ENCODE measurements around the gene POPDC2. TPM values are rescaled to one million over a fixed set of nuclear protein-coding genes. Genes with fewer than 3 reads are reported as not detected.

POPDC2 gene
- total and polyA plus RNA-seq, 10 of the 15 experiments (the other 5 are each of a cell fraction or from before 2014, with no cell fraction given) = 1.8 to 12.7 (median 3.5) TPM

DNA sequence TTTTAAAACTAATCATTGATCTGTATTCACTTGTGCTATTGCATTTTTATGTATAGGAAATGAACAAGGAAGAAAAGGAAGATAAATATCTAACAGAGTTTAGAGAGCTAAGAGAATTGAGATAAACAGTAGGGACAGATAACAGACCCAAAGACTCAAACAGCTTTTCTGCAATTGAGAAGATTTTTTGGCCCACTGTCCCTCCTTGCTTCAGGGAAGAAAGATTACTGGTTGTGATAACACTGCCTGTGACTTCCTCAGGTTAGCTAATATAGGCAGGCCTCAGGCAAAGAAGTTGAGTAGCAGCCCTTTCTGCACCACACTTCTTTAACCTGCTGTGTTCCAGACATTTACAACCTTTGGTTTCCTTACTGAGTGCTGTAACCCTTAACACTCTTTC is 19.5 kb upstream of the POPDC2 start:
- no peak overlapping the region for H3K27ac ChIP-seq (ENCODE audit: control insufficient read depth, insufficient read depth)
- no peak overlapping the region for H3K9ac ChIP-seq (ENCODE audit: control insufficient read depth, insufficient read depth, low read length)
- no peaks in the 10 kb centered on the region for H4K20me1 ChIP-seq (ENCODE audit: control insufficient read depth, insufficient read depth)
- intact Hi-C loops (cut with micrococcal nuclease; ENCODE audit: unreplicated experiment) = no loop called here
- H3K4me3 ChIP-seq = no peak overlapping the region
- H3K4me1 ChIP-seq (ENCODE audit: control insufficient read depth, insufficient read depth, low read length) = peaks cover 6% of the 10 kb centered on the region
- CTCF ChIA-PET = interaction anchor here (0.6 to 12.2 kb wide), 35 partner anchors 15 to 795 kb away, joined by 3 to 296 read pairs (median 8); partner anchors contain the start of genes B4GALT4, CD80, IGSF11 and TEX55
- peak overlapping the region; percentile 55 for H2AFZ ChIP-seq (ENCODE audit: control insufficient read depth, low read depth, low read length)
- H3K79me2 ChIP-seq (ENCODE audit: control insufficient read depth, insufficient read depth, low read length) = peaks cover 26% of the 10 kb centered on the region
- ATAC-seq (no peak), DNase-seq (ENCODE audit: low read depth, low spot score) (no peak), FAIRE-seq (no peak)
- SMC1A ChIA-PET (ENCODE audit: uncharacterized antibody, unreplicated experiment) = interaction anchor here (0.6 to 14.0 kb wide), 32 partner anchors 13 to 796 kb away, joined by 3 to 329 read pairs (median 6); partner anchors contain the start of genes B4GALT4, CD80, PLA1A and TIMMDC1
- no peak overlapping the region for H3K4me2 ChIP-seq (ENCODE audit: control insufficient read depth, insufficient read depth)
- BruUV-seq (replicated peaks) = no TSS peak
- H3K27me3 ChIP-seq (replicated peaks in 1 of 2; ENCODE audit: control insufficient read depth in 2 of 2, insufficient read depth in 2 of 2, low read length in 1 of 2) = no peaks in the 10 kb centered on the region
- H3K9me3 ChIP-seq (replicated peaks; ENCODE audit: control insufficient read depth, insufficient read depth, low read length) = no peaks in the 10 kb centered on the region; the same call in 2 of the 3 replicates
- H3K36me3 ChIP-seq (ENCODE audit: control insufficient read depth in 2 of 2, insufficient read depth in 2 of 2, low read length in 1 of 2) = no peaks in the 10 kb centered on the region
- in situ Hi-C loops (cut with MboI) = loop anchor here (5.0 to 25.0 kb wide), 3 partner anchors 83 to 535 kb away; partner anchors contain the start of genes ARHGAP31, PLA1A and TEX55
- POLR2A ChIA-PET = interaction anchor here (0.7 to 8.3 kb wide), 12 partner anchors 14 to 354 kb away, joined by 3 to 104 read pairs (median 4); partner anchors contain the start of gene CD80
- RAD21 ChIA-PET (ENCODE audit: unreplicated experiment) = interaction anchor here (0.6 to 7.7 kb wide), 28 partner anchors 10 to 796 kb away, joined by 3 to 158 read pairs (median 8); partner anchors contain the start of genes B4GALT4, CD80, TIMMDC1 and TMEM39A
- no peak for TF ChIP-seq MYB (IDR thresholded peaks at IDR 0.05; ENCODE audit: borderline replicate concordance, low read depth, low read length)
- TF ChIP-seq, protein P1, sequence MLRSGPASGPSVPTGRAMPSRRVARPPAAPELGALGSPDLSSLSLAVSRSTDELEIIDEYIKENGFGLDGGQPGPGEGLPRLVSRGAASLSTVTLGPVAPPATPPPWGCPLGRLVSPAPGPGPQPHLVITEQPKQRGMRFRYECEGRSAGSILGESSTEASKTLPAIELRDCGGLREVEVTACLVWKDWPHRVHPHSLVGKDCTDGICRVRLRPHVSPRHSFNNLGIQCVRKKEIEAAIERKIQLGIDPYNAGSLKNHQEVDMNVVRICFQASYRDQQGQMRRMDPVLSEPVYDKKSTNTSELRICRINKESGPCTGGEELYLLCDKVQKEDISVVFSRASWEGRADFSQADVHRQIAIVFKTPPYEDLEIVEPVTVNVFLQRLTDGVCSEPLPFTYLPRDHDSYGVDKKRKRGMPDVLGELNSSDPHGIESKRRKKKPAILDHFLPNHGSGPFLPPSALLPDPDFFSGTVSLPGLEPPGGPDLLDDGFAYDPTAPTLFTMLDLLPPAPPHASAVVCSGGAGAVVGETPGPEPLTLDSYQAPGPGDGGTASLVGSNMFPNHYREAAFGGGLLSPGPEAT (IDR thresholded peaks at IDR 0.05; ENCODE audit: low read depth) = no peak
- TF ChIP-seq YY1 (IDR thresholded peaks at IDR 0.05; ENCODE audit: low read depth, low read length) = no peak
- TF ChIP-seq, protein P2, sequence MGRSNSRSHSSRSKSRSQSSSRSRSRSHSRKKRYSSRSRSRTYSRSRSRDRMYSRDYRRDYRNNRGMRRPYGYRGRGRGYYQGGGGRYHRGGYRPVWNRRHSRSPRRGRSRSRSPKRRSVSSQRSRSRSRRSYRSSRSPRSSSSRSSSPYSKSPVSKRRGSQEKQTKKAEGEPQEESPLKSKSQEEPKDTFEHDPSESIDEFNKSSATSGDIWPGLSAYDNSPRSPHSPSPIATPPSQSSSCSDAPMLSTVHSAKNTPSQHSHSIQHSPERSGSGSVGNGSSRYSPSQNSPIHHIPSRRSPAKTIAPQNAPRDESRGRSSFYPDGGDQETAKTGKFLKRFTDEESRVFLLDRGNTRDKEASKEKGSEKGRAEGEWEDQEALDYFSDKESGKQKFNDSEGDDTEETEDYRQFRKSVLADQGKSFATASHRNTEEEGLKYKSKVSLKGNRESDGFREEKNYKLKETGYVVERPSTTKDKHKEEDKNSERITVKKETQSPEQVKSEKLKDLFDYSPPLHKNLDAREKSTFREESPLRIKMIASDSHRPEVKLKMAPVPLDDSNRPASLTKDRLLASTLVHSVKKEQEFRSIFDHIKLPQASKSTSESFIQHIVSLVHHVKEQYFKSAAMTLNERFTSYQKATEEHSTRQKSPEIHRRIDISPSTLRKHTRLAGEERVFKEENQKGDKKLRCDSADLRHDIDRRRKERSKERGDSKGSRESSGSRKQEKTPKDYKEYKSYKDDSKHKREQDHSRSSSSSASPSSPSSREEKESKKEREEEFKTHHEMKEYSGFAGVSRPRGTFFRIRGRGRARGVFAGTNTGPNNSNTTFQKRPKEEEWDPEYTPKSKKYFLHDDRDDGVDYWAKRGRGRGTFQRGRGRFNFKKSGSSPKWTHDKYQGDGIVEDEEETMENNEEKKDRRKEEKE (IDR thresholded peaks at IDR 0.05) = no peak
- no peak for TF ChIP-seq SMAD5 (IDR thresholded peaks at IDR 0.05; ENCODE audit: low read depth)
- no peak for TF ChIP-seq POLR2AphosphoS2 (IDR thresholded peaks at IDR 0.05; ENCODE audit: low read depth, low read length)
- no peak for TF ChIP-seq TARDBP (IDR thresholded peaks at IDR 0.05; ENCODE audit: borderline replicate concordance)
- TF ChIP-seq IRF4 (IDR thresholded peaks at IDR 0.05; ENCODE audit: low read depth, low read length) = no peak
- TF ChIP-seq SIN3A (IDR thresholded peaks at IDR 0.05; ENCODE audit: low read depth, low read length) = no peak
- TF ChIP-seq, protein P3, sequence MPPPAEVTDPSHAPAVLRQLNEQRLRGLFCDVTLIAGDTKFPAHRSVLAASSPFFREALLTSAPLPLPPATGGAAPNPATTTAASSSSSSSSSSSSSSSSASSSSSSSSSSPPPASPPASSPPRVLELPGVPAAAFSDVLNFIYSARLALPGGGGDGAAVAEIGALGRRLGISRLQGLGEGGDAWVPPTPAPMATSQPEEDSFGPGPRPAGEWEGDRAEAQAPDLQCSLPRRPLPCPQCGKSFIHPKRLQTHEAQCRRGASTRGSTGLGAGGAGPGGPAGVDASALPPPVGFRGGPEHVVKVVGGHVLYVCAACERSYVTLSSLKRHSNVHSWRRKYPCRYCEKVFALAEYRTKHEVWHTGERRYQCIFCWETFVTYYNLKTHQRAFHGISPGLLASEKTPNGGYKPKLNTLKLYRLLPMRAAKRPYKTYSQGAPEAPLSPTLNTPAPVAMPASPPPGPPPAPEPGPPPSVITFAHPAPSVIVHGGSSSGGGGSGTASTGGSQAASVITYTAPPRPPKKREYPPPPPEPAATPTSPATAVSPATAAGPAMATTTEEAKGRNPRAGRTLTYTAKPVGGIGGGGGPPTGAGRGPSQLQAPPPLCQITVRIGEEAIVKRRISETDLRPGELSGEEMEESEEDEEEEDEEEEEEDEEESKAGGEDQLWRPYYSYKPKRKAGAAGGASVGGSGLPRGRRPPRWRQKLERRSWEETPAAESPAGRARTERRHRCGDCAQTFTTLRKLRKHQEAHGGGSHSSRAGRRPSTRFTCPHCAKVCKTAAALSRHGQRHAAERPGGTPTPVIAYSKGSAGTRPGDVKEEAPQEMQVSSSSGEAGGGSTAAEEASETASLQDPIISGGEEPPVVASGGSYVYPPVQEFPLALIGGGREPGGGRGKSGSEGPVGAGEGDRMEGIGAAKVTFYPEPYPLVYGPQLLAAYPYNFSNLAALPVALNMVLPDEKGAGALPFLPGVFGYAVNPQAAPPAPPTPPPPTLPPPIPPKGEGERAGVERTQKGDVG (CRISPR knock-in tag; IDR thresholded peaks at IDR 0.05) = no peak
- TF ChIP-seq, protein P4, sequence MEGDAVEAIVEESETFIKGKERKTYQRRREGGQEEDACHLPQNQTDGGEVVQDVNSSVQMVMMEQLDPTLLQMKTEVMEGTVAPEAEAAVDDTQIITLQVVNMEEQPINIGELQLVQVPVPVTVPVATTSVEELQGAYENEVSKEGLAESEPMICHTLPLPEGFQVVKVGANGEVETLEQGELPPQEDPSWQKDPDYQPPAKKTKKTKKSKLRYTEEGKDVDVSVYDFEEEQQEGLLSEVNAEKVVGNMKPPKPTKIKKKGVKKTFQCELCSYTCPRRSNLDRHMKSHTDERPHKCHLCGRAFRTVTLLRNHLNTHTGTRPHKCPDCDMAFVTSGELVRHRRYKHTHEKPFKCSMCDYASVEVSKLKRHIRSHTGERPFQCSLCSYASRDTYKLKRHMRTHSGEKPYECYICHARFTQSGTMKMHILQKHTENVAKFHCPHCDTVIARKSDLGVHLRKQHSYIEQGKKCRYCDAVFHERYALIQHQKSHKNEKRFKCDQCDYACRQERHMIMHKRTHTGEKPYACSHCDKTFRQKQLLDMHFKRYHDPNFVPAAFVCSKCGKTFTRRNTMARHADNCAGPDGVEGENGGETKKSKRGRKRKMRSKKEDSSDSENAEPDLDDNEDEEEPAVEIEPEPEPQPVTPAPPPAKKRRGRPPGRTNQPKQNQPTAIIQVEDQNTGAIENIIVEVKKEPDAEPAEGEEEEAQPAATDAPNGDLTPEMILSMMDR (IDR thresholded peaks at IDR 0.05 in 2 of 3, conservative IDR thresholded peaks at IDR 0.05 in 1 of 3; ENCODE audit: control insufficient read depth in 2 of 3, extremely low read depth in 1 of 3, insufficient read depth in 1 of 3, low read depth in 3 of 3, low read length in 3 of 3) = no peak
- no peak for TF ChIP-seq ZSCAN29 (IDR thresholded peaks at IDR 0.05)
